ENCODE results near the gene BANP. TPM values are rescaled to one million over a fixed set of nuclear protein-coding genes. Genes with fewer than 3 reads are reported as not detected.

BANP gene
- total and polyA plus RNA-seq, 4 donors: 10.3 to 56.6 (median 20.1) TPM

DNA sequence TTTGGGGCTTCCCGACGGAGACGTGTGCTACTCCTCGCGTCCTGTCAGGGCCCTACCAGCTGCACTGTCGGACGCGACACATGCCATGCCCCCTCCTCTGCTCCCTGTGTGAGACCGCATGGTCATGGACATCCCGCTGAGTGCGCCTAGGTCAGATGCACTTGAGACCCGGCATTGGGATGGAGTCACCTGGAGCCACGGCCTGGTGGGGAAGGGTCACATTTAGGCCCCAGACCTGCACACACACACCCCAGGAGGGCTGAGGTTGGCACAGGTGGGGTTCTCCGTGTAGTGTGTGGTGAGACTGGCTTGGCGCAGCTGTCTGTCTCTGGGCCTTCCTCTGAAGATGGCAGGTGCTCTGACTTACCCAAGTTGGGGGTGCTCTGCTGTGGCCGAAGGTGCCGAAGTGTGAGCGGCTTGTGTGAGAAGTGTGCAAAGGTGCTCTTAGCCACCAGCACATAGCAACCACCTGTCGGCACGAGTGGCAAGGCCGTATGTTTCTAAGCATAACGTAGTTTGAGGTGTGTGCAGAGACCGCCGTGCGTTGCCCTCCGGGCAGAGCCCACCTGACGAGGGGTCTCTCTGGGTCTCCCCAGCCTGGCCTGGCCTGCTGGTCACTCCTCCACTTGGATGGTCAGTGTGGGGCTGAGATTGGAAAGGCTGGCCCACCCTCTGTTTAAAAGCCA is 108.6 kb downstream of the BANP start:
- H3K9me3 ChIP-seq (ENCODE audit: control insufficient read depth in 4 of 4, insufficient read depth in 3 of 4, low read length in 3 of 4): no peaks in the 10 kb centered on the region
- TF ChIP-seq, protein P1, sequence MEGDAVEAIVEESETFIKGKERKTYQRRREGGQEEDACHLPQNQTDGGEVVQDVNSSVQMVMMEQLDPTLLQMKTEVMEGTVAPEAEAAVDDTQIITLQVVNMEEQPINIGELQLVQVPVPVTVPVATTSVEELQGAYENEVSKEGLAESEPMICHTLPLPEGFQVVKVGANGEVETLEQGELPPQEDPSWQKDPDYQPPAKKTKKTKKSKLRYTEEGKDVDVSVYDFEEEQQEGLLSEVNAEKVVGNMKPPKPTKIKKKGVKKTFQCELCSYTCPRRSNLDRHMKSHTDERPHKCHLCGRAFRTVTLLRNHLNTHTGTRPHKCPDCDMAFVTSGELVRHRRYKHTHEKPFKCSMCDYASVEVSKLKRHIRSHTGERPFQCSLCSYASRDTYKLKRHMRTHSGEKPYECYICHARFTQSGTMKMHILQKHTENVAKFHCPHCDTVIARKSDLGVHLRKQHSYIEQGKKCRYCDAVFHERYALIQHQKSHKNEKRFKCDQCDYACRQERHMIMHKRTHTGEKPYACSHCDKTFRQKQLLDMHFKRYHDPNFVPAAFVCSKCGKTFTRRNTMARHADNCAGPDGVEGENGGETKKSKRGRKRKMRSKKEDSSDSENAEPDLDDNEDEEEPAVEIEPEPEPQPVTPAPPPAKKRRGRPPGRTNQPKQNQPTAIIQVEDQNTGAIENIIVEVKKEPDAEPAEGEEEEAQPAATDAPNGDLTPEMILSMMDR (IDR thresholded peaks at IDR 0.05; ENCODE audit: control extremely low read depth, extremely low read depth): no peak
- peaks cover 2 to 18% (median 15%) of the 10 kb centered on the region in 5 donors for H3K4me1 ChIP-seq (ENCODE audit: control insufficient read depth in 5 of 5, insufficient read depth in 5 of 5, low read length in 5 of 5)
- no peak overlapping the region for H3K4me3 ChIP-seq
- 96 to 98% methylated on average over 27 of the region's 27 CpGs for WGBS, 2 donors
- no peaks in the 10 kb centered on the region for H3K27me3 ChIP-seq (ENCODE audit: control insufficient read depth in 3 of 3, insufficient read depth in 3 of 3, low read length in 2 of 3)
- ATAC-seq (ENCODE audit: insufficient read depth, low FRiP score) (no peak), DNase-seq (no peak)
- no peak overlapping the region for H3K9ac ChIP-seq (ENCODE audit: insufficient read depth in 1 of 2, low read length in 2 of 2)
- peaks cover 0 to 26% (median 0%) of the 10 kb centered on the region in 4 donors for H3K36me3 ChIP-seq (ENCODE audit: control insufficient read depth in 4 of 4, insufficient read depth in 4 of 4, low read length in 4 of 4)
- H3K27ac ChIP-seq (ENCODE audit: low read depth in 1 of 2, low read length in 1 of 2): no peak overlapping the region

DNA sequence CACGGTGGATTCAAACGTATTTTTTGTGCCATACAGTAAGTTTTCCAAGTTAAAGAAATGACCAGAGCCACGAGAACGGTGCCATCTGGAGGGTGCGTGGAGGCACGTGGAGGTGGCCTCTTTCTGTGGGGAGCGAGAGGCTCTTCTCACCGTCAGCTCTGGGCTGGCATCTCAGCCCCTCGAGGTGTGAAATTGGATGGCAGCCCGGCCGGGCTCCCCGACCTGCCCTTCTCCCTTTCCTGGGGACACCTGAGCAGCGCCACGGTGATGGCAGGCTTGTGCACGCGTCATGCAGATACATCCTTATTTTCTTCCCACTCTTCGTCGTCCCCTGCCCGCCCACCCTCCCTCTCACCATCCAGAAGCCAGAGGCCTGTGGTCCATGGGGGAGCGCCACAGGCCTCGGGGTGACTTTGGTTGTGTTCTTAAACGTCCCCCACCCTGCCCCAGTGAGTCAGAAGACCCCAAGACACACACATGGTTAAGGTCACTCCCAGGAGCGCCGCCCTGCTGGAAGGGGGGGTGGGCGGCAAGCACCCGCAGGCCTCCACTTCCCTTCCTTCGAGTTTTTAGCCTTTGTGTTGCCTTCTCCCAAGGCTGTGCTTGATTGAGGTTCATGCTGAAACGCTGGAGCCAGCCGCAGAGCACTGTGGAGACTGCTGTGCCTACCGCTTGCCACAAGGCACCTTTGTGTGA is 109.4 kb downstream of the BANP start:
- Histone ChIP-seq H3K4me1 (ENCODE audit: control insufficient read depth in 5 of 5, insufficient read depth in 5 of 5, low read length in 5 of 5) (peaks cover 2 to 18% (median 15%) of the 10 kb centered on the region in 5 donors), H3K27ac (ENCODE audit: low read depth in 1 of 2, low read length in 1 of 2) (no peak overlapping the region), H3K27me3 (ENCODE audit: control insufficient read depth in 3 of 3, insufficient read depth in 3 of 3, low read length in 2 of 3) (no peaks in the 10 kb centered on the region), H3K9ac (ENCODE audit: insufficient read depth in 1 of 2, low read length in 2 of 2) (no peak overlapping the region), H3K36me3 (ENCODE audit: control insufficient read depth in 4 of 4, insufficient read depth in 4 of 4, low read length in 4 of 4) (peaks cover 0 to 26% (median 3%) of the 10 kb centered on the region in 4 donors), H3K4me3 (no peak overlapping the region), H3K9me3 (ENCODE audit: control insufficient read depth in 4 of 4, insufficient read depth in 3 of 4, low read length in 3 of 4) (no peaks in the 10 kb centered on the region)
- ATAC-seq (ENCODE audit: insufficient read depth, low FRiP score): no peak
- TF ChIP-seq, protein P1 (IDR thresholded peaks at IDR 0.05; ENCODE audit: control extremely low read depth, extremely low read depth): no peak
- 93 to 96% methylated on average over 30 of the region's 30 CpGs for whole genome bisulfite sequencing, 2 donors
- DNase-seq: no peak

DNA sequence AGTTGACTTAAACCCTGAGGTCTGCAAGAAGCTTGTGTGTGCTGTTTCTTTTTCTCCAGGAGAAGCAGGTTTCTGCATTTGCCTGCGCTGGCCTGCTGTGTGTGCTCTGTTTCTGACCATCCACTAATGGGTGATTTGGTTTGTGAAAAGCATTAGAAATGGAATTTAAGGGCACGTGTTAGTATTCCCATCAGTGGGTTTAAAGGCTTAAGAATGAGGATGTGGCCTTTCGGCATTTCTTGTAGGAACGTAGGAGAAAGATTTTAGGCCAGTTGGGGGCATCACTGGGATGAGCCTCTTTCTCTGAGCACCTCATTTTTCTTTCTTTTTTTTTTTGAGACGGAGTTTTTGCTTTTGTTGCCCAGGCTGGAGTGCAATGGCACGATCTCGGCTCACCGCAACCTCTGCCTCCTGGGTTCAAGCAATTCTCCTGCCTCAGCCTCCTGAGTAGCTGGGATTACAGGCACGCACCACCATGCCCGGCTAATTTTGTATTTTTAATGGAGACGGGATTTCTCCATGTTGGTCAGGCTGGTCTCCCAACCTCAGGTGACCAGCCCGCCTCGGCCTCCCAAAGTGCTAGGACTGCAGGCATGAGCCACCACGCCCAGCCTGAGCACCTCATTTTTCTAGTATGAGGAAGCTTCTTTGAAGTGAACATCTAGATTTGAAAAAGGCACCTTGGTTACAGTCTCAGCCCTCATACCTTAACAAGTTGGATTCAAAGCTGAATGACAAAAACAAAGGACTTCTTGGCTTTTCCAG is 110.3 kb downstream of the BANP start:
- ATAC-seq (ENCODE audit: insufficient read depth, low FRiP score) (no peak), DNase-seq (no peak)
- H3K36me3 ChIP-seq (ENCODE audit: control insufficient read depth in 4 of 4, insufficient read depth in 4 of 4, low read length in 4 of 4): peaks cover 0 to 26% (median 3%) of the 10 kb centered on the region in 4 donors
- no peaks in the 10 kb centered on the region for H3K9me3 ChIP-seq (ENCODE audit: control insufficient read depth in 4 of 4, insufficient read depth in 3 of 4, low read length in 3 of 4)
- TF ChIP-seq, protein P1 (IDR thresholded peaks at IDR 0.05; ENCODE audit: control extremely low read depth, extremely low read depth): no peak
- peaks cover 2 to 18% (median 15%) of the 10 kb centered on the region in 5 donors for H3K4me1 ChIP-seq (ENCODE audit: control insufficient read depth in 5 of 5, insufficient read depth in 5 of 5, low read length in 5 of 5)
- H3K27ac ChIP-seq (ENCODE audit: low read depth in 1 of 2, low read length in 1 of 2): no peak overlapping the region
- no peak overlapping the region for H3K4me3 ChIP-seq
- no peak overlapping the region for H3K9ac ChIP-seq (ENCODE audit: insufficient read depth in 1 of 2, low read length in 2 of 2)
- no peaks in the 10 kb centered on the region for H3K27me3 ChIP-seq (ENCODE audit: control insufficient read depth in 3 of 3, insufficient read depth in 3 of 3, low read length in 2 of 3)
- WGBS, 2 donors: 91 to 95% methylated on average over 14 of the region's 14 CpGs

Data from lung (tissue), 12 donors.